ENCODE results near the gene RELL2.

GRCh38 chr5:141649972-141650371 lies 13.2 kb downstream of the RELL2 start:
- TF ChIP-seq POLR2AphosphoS5 (IDR thresholded peaks at IDR 0.05), result no peak
- TF ChIP-seq CTCF (IDR thresholded peaks at IDR 0.05), result no peak
- TF ChIP-seq POLR2A (IDR thresholded peaks at IDR 0.05), result no peak
- TF ChIP-seq EP300 (IDR thresholded peaks at IDR 0.05), result no peak

All from sigmoid colon (tissue), 4 donors.